GM12872 (cell line): ENCODE measurements around the gene SEC16B.

ENCODE experiments used
- CTCF ChIP-seq: IDR thresholded peaks from 3 replicates; pipeline ENCODE4 v1.5.1; 2011; ENCODE audit warnings: low read depth, mild to moderate bottlenecking, low read length, moderate library complexity; ENCODE audit not compliant: insufficient read depth

Gene SEC16B

GRCh38 chr1:177932123-177932522, 37.7 kb downstream of the SEC16B start:
- TF ChIP-seq CTCF: no peak

- no peak for TF ChIP-seq CTCF
Observed at GRCh38 chr1:177928952-177929351, 40.9 kb downstream of the SEC16B start.

- no peak for TF ChIP-seq CTCF
Observed at GRCh38 chr1:177928194-177928593, 41.7 kb downstream of the SEC16B start.

- TF ChIP-seq CTCF: no peak
Observed at GRCh38 chr1:177927021-177927596, 42.7 kb downstream of the SEC16B start.

GRCh38 chr1:177926201-177926600, 43.7 kb downstream of the SEC16B start:
- no peak for TF ChIP-seq CTCF

GRCh38 chr1:177925006-177925405, 44.9 kb downstream of the SEC16B start:
- TF ChIP-seq CTCF: no peak

- TF ChIP-seq CTCF: no peak
Observed at GRCh38 chr1:177923441-177923840, 46.4 kb downstream of the SEC16B start.
